WTC11 (cell line): Measurements from ENCODE around the gene LRMDA.

Experiments used
- FOXJ3 ChIP-seq: sonication (generic); formaldehyde crosslinking; IDR thresholded peaks from 2 replicates; pipeline ENCODE4 v1.9.0; 2021; ENCODE audit warnings: missing genetic modification reagents, mild to moderate bottlenecking, borderline replicate concordance
- ZNF138 ChIP-seq: sonication (generic); formaldehyde crosslinking; conservative IDR thresholded peaks from 2 replicates; pipeline ENCODE4 v1.8.1; 2022; ENCODE audit warnings: mild to moderate bottlenecking, moderate library complexity, missing genetic modification reagents
- TF ChIP-seq, protein P1 (sequence below): sonication (generic); formaldehyde crosslinking; IDR thresholded peaks from 2 replicates; pipeline ENCODE4 v1.8.0; 2022; ENCODE audit warnings: mild to moderate bottlenecking, missing genetic modification reagents
- TF ChIP-seq, protein P2 (sequence below): fragments of 200-600 bp; IDR thresholded peaks from 2 replicates; pipeline ENCODE4 v1.8.0; 2022; ENCODE audit warnings: antibody characterized with exemption

DNA sequence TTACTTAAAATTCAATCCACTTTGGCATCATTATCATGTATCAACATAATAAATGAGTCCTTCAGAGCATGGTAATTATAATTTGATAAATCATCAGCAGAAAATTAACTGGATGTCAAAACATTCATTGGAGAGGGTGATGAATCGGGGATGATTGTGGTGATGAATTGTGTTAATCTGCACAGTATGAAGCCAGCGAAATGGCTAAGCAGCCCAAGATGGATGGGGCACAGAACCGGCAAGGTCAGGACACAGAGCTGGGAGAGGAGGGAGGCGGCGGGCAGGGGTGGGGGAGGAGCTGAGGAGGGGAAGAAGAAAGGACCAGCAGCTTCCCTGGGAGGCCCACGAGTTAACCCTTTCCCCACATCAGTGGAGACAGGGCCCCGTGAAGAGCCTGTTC, 536.1 kb downstream of the LRMDA start:
- TF ChIP-seq, protein P1, sequence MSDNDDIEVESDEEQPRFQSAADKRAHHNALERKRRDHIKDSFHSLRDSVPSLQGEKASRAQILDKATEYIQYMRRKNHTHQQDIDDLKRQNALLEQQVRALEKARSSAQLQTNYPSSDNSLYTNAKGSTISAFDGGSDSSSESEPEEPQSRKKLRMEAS (CRISPR knock-in tag), result no peak
- TF ChIP-seq ZNF138 (CRISPR knock-in tag) (no peak), FOXJ3 (no peak)
- TF ChIP-seq, protein P2, sequence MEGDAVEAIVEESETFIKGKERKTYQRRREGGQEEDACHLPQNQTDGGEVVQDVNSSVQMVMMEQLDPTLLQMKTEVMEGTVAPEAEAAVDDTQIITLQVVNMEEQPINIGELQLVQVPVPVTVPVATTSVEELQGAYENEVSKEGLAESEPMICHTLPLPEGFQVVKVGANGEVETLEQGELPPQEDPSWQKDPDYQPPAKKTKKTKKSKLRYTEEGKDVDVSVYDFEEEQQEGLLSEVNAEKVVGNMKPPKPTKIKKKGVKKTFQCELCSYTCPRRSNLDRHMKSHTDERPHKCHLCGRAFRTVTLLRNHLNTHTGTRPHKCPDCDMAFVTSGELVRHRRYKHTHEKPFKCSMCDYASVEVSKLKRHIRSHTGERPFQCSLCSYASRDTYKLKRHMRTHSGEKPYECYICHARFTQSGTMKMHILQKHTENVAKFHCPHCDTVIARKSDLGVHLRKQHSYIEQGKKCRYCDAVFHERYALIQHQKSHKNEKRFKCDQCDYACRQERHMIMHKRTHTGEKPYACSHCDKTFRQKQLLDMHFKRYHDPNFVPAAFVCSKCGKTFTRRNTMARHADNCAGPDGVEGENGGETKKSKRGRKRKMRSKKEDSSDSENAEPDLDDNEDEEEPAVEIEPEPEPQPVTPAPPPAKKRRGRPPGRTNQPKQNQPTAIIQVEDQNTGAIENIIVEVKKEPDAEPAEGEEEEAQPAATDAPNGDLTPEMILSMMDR, result no peak
